Eye (tissue), 1 donor: Measurements from ENCODE around the gene KRTAP4-9.
"Not testable (repeated sequence)": the region's sequence is repeated elsewhere in the genome, so short reads cannot be mapped to it uniquely, and the experiment has no call there.

Source experiments
- DNase-seq: peaks from one replicate; pipeline ENCODE4 v3.0.0-alpha.2; 2015

The KRTAP4-9 gene

GRCh38 chr17:41098481-41098880 lies 6.7 kb upstream of the KRTAP4-9 start:
- DNase-seq, result no peak

- peak; percentile 22 for DNase-seq
Observed at GRCh38 chr17:41099682-41100480, 5.3 kb upstream of the KRTAP4-9 start.

DNA sequence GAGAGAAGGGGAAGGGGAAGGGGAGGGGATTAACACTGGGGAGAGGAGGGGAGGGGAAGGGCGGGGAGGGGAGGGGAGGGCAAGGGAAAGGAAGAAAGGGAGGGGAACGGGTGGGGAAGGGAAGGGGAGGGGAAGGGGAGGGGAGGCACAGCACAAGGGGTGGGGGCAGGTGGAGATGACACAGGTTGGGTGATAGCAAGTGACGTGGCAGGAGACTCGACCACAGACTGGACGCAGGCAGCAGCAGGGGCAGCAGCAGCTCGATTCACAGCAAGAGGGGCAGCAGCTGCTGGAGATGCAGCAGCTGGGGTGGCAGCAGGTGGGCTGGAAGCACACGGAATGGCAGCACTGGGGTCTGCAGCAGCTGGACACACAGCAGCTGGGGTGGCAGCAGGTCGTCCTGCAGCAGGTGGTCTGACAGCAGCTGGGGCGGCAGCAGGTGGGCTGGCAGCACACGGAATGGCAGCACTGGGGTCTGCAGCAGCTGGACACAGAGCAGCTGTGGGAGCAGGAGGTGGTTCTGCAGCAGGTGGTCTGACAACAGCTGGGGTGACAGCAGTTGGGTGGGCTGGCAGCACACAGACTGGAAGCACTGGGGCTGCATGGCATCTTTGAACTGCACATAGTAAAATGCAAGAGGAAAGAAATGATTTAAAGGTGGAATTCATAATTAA lies 3.5 kb upstream of the KRTAP4-9 start, which contains the start of gene KRTAP4-16:
KRTAP4-16 (minus strand) TSS at position 624 of the 674 bp plus-strand sequence; CDS start at position 624, 0 bp downstream.
- DNase-seq, result no peak

GRCh38 chr17:41103896-41104295 lies 1.3 kb upstream of the KRTAP4-9 start:
- DNase-seq, result no peak

DNA sequence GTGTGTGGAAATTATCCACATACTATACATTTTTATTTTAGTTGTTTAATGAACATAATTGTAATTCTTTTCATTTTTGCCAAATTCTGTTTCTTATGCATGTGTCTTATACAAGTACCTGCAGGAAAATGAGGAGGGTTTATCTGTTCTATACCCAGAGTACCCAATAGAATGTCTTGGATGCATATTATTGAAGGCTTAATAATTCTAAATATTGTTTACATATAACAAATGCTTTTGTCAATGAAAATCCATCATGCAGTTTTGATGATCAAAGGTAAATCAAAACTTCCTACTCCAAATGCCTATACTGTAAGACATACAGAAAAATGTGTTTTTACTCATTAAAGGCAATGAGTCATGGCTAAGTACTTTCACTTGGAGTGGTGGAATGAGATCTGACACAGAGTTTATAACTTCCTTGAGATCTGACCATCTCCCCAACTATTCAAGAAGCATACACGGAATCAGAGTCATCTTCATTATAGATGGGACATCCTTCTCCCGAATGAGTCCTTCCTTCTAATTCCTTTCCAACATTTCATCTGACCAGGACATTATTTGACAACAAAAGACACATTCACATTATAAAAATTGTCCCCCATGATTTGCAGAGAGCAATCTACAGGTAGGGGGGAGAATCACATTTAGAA lies 677 bp upstream of the KRTAP4-9 start:
- DNase-seq, result not testable (repeated sequence)

GRCh38 chr17:41107941-41108450 lies 2.8 kb downstream of the KRTAP4-9 start:
- no peak for DNase-seq

DNA sequence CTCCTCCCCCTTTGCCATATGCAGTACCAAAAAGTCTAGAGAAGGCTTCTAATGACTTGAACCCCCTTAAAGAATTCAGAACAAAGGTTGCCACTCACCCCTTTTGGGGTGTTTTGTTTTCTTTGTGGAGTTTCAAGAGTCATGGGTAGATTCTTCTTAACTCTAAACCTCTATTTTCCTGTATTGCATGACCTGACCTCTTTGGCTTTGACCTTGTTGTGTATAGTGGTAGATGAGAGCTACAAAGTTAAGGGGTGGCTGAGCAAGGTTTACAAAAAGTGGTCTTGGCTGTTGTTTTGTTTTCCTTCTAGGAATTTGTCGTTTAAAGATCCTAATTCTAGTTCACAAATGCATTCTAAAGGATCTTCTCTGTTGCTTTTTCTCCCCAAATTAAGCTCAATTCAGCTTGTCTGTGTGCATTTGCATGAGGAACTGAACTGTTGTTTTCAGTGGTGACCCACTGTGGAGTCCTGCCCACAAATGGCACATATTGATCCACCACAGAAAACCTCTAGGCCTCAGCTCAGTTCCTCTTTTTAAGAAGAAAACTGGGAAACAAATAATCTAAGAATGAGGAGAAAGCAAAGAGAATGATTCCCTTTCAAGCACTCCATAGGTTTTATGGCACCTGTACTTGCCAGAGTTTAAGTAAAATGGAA lies 3.7 kb downstream of the KRTAP4-9 start:
- not testable (repeated sequence) for DNase-seq

DNA sequence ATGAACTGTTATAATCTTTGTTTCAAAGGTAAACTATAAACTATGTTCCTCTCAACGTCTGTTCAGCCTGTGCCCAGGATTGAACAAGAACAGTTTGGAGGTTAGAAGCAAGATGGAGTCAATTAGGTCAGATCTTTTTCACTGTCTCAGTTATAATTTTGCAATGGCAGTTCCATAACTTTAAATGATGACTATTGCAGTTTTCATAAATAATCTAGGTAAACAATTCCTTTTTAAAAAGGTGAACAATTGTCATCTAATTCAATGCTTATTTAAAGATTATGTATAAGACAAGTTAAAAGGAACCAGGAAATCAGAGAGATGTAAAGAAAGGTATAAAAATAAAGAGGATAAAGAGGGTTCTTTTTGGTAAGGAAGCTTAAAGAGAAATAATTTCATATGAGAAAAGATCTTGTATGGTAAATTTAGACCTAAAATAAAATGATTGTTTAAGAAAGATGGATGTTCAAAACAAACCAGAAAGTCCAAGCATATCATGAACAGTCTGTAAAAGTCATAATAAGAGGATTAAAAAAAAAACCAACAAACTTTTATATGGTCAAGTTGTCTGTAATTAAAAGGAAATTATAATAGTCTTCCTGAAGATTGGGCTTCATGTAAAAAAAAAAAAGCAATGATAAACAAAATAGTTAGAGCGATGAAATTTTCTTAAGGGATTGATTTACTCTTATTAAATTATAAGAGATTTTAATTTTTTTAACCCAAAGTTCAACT lies 6.1 kb downstream of the KRTAP4-9 start:
- no peak for DNase-seq

DNA sequence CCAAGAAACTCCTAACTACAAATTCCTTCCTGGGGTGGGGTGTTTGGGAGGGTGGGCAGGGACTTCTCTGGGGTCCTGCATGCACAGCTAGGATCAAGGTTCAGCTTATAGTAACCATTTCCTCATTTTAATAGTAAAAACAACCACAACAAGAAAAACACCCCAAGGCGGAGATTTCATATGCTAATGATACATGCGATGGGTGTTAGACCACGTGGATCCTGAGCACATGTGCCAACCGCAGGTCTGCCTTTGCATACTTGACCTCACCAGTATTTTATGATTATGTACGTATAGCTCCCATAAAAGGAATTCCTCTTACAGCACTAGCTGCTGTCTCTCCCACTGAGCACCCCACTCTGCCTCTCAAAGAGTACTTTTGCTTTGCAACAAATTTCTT lies 11.1 kb downstream of the KRTAP4-9 start:
- DNase-seq, result no peak

GRCh38 chr17:41117846-41118386 lies 12.7 kb downstream of the KRTAP4-9 start, which contains the start of gene KRTAP4-11:
Gene KRTAP4-11, minus strand, starts transcription at chr17:41118373. Its CDS starts 58 bp downstream, at chr17:41118315.
- DNase-seq, result not testable (repeated sequence)

- no peak for DNase-seq
Observed at GRCh38 chr17:41118721-41119120, 13.5 kb downstream of the KRTAP4-9 start.

DNA sequence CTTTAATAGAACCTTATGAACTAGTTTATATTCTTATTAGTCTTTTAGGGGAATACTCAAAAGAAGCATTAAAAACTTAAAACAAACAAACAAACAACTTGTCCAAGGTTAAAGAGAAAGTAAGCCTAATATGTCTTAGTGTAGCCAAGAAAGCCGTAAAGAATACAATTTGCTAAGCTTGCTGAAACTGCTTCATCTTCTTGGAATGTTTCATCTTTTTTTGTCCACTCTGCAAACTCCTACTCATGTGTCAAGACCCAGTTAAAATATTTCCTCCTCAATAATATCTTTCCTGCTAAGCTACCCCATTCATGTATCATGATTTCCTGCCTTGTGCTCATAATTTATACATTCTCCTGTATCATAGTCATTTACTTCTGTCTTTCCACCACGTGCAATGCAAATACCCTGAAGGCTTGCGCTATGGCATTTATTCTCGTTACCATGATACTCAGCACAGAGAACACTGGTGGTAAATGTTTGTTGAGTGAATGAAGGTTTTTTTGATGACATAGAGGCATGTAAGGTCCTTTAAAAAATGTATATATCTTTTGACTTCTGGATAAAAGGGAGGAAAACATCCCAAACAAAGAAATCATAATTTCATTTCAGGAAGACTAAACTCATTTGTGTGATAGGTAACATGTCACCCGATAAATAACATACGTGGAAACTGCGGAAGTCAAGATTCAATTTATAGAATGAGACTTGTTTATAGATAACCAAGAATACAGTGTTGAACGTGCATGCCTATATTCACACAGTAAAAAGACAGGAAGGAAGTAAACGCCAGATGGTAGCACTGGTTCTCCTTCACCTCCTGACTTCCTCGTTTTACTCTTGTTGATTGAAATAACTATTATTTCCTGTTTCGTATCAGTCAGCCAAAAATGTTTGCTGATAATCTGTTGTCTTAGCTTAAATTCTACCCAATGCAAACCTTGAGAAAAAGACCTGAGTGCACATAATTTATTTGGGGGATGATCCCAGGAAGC lies 14.8 kb downstream of the KRTAP4-9 start:
- DNase-seq, result not testable (repeated sequence)

DNA sequence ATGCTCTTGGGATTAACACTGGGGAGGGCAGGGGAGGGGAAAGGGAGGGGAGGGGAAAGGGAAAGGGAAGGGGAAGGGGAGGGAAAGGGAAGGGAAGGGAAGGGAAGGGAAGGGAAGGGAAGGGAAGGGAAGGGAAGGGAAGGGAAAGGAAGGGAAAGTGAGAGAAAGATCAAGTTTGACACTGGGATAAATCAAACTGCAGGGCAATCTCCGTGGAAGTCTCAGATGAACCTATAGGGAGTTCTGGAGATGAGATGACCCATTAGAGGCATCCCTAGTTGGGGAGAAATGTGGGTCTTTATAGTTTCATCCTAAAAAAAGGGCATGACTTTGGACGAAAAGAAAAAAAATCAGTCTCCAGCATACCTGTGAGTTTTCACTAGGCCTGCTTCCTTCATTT lies 16.6 kb downstream of the KRTAP4-9 start:
- no peak for DNase-seq

DNA sequence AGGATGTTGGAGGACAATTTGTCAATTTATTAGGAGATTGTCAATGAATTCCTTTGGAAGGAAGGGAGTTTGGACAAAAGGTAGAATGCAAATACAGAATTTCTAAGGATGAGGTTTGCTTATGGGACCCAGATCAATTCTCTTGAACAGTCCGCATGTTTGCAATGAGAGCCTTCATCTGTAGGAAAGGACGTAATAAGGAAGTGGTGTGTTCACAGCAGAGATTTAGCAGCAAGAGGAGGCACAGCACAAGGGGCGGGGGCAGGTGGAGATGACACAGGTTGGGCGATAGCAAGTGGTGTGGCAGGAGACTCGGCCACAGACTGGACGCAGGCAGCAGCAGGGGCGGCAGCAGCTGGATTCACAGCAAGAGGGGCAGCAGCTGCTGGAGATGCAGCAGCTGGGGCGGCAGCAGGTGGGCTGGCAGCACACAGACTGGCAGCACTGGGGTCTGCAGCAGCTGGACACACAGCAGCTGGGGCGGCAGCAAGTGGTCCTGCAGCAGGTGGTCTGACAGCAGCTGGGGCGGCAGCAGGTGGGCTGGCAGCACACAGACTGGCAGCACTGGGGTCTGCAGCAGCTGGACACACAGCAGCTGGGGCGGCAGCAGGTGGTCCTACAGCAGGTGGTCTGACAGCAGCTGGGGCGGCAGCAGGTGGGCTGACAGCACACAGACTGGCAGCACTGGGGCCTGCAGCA lies 18.3 kb downstream of the KRTAP4-9 start:
- not testable (repeated sequence) for DNase-seq

DNA sequence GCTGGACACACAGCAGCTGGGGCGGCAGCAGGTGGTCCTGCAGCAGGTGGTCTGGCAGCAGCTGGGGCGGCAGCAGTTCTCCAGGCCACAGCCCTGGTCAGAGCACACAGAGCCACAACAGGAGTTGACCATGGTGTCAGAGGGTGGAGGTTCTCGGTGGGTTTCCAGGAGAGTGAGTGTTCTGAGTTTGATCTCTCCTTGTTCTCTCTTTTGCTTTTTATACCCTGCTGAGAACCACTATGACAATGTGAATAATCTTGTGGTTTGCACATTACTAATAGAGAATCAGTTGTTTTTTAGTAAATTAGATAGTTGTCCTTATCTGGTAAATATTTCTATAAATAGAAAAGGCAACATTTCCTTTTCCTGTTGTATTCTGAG lies 18.8 kb downstream of the KRTAP4-9 start, which contains the start of gene KRTAP4-12:
KRTAP4-12 (minus strand) TSS at position 192 of the 381 bp plus-strand sequence; CDS start at position 132, 60 bp downstream.
- DNase-seq, result not testable (repeated sequence)

DNA sequence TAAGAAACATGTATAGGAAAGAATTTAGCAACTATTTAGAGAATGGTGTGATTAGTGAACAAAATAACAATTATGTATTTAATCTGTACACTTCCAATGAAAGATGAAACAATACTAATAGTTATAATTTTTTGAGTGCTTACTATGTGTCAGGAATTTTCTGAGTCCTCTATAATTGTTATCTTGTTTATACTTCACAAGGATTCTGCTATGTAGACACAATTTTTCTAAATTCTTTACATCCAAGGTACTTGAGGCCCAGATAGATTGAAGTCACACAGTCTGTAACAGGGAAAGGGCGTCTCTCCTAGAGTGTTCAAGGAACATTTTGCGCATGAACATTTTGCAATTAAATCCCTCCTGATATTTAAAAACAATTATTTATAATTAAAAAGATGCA lies 19.9 kb downstream of the KRTAP4-9 start:
- DNase-seq, result no peak

GRCh38 chr17:41126412-41126811 lies 21.2 kb downstream of the KRTAP4-9 start:
- no peak for DNase-seq

DNA sequence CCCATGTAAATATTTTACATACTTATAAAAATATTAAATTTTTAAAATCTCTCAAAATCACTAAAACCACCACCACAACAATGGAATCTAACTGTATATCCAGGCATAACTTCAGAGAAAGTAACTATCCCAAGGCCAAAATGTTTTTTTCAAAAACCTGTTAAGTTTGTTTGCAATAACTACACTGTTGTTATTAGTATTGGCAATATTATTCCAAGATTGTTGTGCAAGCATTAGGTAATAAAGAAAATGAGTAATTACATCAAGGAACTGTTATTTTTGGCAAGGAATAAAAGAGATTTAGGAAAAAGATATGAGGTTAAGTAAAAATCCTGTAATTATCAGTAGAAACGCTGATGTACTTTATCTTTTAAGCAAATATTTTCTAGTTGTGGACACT lies 22.2 kb downstream of the KRTAP4-9 start:
- DNase-seq, result no peak

DNA sequence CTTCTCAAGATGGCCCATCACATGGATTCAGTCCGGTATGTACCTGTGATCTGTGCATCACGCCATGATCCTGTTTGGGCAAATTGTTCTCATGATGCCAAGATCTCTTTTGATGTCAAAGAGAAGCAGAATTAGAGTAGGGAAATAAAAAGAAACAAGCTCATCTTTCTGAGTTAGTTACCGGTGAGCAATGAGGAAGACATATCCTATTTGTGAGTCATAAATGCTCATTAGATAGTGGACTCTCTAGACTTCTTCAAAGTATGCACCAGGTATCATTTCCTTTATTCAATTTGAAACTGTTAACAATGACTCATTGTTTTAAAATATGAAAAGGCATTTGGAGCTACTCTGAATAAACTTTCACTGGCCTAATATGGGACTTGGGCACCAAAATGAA lies 26.8 kb downstream of the KRTAP4-9 start:
- DNase-seq, result no peak
